CD4-positive, alpha-beta T cell treated with Interleukin-15 for 1 hour (primary cell): ENCODE data around the gene ZMYND8.
"Not testable (repeated sequence)": the region's sequence is repeated elsewhere in the genome, so short reads cannot be mapped to it uniquely, and the experiment has no call there.

ENCODE experiments used
- DNase-seq: peaks from one replicate; pipeline ENCODE4 v3.0.0-alpha.2; 2020

ZMYND8 gene

GRCh38 chr20:47309806-47310426 is 46.6 kb downstream of the ZMYND8 start:
- no peak for DNase-seq

DNA sequence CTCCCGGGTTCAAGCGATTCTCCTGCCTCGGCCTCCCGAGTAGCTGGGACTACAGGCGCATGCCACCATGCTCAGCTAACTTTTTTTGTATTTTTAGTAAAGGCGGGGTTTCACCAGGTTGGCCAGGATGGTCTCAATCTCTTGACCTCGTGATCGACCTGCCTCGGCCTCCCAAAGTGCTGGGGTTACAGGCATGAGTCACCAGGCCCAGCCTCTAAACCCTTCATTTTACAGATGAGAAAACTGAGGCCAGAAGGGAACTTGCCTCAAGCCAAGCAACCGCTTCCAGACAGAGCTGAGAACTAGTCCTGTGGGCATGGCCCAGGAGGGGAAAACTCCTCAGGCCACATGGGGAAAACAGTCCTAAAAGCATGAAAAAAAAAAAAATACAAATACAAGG is 47.1 kb downstream of the ZMYND8 start:
- DNase-seq, result no peak

DNA sequence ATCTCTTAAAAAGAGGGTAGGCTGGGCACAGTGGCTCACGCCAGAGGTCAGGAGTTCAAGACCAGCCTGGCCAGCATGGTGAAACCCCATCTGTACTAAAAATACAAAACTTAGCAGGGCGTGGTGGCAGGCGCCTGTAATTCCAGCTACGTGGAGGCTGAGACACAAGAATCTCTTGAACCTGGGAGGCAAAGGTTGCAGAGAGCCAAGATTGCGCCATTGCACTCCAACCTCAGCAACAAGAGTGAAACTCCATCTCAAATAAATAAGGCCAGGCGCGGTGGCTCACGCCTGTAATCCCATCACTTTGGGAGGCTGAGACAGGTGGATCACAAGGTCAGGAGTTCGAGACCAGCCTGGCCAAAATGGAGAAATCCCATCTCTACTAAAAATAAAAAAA is 48.9 kb downstream of the ZMYND8 start:
- not testable (repeated sequence) for DNase-seq

DNA sequence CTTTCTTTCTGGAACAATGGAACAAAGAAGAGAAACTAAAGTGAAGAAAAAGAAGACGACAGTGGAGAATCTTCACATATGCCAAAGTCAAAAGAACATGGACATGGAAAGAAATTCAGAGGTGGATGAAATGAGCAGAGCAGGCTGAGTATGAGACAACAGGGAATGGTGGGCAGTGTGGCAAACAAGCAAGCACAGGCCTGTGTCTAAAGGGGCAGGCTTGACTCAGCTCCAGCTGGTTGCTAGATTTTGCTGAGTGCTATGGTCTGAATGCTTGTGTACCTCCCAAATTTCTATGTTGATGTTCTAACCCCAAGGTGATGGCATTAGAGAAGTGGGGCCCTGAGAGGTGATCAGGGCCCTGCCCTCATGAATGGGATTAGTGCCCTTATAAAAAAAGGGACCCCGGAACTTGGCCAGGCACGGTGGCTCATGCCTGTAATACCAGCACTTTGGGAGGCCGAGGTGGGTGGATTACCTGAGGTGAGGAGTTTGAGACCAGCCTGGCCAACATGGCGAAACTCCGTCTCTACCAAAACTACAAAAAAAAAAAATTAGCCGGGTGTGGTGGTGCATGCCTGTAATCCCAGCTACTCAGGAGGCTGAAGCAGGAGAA is 49.6 kb downstream of the ZMYND8 start:
- no peak for DNase-seq

GRCh38 chr20:47306095-47306494 is 50.4 kb downstream of the ZMYND8 start:
- DNase-seq, result no peak

DNA sequence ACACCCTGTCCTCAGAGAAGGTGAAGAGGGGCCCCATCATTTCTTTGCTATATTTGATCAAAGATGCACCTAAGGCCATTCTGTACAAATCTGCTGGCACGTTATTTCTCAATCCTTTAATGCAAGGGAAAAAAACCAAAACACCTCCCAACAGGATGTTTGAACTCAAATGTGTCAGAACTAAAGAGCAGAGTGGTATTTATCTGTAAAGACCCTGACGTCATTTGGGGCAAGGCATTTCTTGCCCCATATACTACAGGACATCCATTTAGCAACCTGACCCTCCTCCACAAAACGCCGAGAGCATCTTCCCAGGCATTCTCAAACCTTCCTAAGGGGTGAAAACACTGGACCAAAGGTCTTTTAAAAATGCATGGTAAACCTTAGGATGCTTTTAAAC is 50.8 kb downstream of the ZMYND8 start:
- no peak for DNase-seq

DNA sequence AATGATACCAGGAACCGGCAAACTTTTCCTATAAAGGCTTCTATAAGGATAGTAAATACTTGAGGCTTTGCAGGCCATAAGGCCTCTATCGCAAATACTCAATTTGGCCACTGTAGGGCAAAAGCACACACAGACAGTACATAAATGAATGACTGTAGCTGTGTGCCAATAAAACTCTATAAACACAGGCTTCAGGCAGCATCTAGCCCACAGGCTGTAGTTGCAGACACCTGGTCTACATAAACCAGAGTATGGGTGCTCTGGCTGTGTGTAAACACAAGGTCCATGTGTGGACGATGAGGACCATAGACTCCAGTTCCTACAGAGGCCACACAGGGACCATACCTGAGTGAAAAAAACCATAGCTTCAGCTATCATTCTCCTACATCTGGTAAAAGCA is 52.2 kb downstream of the ZMYND8 start:
- DNase-seq, result no peak

DNA sequence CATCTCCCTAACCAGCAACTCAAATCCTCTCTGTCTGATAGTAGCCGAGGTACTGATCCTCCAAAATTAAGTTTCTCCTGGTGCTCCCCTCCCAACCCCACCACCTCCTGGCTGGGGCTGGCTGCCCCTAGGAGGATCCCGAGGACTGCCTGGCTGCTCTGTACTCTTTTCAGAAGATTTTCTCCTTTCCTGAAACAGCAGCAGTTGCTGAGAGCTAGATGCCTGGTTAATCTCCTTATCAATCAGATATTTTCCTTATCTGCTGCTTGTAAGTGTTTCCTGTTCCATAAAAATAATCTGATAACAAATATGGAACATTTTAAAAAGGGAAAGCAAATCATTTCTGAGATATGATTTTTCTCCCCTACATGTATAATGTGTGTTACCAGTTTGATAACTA is 52.8 kb downstream of the ZMYND8 start:
- no peak for DNase-seq

GRCh38 chr20:47300071-47300470 is 56.4 kb downstream of the ZMYND8 start:
- no peak for DNase-seq

DNA sequence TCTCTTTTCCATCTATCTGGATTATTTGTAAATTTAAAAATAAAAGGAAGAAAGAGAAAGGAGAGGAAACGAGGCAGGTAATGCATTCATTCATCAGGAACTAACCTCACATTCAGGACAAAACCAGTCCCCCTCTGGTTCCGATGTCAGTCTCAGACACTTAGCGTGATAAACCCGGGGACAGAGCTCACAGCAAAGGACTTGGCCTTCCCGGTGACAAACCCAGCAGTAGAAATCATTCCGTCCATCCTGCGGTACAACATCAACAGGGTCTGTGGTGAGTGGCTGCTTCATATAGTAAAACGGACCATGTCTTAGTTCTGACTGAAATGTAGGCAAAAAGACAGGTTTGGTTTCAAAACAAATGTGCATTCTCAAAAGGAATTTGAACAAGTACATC is 57.9 kb downstream of the ZMYND8 start:
- no peak for DNase-seq

DNA sequence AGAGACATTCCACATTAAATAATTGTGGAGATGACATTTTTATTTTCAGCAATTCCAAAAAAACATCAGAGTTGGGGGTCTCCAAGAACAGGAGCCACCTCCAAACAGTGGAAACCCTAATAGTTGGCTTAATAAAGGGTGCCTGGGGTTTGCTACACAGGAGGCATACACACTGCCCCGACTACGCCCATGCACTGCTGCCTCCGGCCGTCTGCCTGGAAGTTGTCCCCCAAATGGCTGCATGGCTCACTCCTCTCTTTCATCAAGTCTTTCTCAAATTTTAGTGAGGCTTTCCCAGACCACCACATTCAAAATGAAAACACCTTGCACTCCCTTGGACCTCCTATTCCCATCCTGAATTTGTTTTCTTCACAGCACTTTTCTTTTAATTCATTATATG is 58.8 kb downstream of the ZMYND8 start:
- DNase-seq, result no peak

- DNase-seq, result no peak
Measured at GRCh38 chr20:47296950-47297349, 59.5 kb downstream of the ZMYND8 start.

- DNase-seq, result no peak
Measured at GRCh38 chr20:47295921-47296426, 60.5 kb downstream of the ZMYND8 start.

DNA sequence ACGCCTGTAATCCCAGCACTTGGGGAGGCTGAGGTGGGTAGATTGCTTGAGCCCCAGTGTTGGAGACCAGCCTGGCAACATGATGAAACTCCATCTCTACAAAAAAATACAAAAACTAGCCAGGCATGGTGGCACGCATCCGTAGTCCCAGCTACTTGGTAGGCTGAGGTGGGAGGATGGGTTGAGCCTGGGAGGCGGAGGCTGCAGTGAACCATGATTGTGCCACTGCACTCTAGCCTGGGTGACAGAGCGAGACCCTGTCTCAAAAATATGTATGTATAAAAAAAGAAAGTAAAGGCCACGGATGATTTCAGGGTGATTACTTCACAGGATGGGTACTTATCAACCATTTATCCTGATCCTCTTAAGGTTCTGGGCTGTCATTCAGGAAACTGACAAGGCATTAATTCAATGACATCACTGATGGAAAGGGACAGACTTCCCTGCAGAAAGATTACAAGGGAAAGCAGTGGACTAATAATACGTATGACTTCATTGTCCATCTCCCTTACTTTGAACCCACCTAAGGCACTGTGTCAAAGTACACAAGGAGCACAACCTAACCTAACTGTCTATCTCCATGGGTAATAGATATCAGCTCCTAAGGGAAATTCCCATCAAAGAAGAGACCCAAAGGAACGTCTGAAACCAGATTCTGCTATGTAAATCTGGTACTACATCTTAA is 61.2 kb downstream of the ZMYND8 start:
- no peak for DNase-seq

- DNase-seq, result no peak
Measured at GRCh38 chr20:47293631-47294030, 62.9 kb downstream of the ZMYND8 start.

DNA sequence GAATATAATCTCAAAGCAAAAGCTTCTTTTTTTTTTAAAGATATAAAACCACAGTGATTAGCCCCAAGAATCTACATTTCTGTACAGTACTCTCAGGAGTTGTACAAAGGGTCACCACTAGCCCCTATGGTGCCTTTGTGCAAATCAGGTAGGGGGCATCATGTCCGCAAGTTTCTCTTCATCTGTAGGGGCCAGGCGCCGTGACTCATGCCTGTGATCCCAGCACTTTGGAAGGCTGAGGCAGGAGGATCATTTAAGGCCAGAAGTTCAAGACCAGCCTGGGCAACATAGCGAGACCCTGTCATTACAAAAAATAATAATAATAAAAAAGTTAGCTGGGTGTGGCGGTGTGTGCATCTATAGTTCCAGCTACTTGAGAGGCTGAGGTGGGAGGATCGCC is 63.9 kb downstream of the ZMYND8 start:
- DNase-seq, result no peak

GRCh38 chr20:47290666-47291430 is 65.7 kb downstream of the ZMYND8 start:
- DNase-seq, result no peak

- DNase-seq, result no peak
Measured at GRCh38 chr20:47290008-47290407, 66.5 kb downstream of the ZMYND8 start.

DNA sequence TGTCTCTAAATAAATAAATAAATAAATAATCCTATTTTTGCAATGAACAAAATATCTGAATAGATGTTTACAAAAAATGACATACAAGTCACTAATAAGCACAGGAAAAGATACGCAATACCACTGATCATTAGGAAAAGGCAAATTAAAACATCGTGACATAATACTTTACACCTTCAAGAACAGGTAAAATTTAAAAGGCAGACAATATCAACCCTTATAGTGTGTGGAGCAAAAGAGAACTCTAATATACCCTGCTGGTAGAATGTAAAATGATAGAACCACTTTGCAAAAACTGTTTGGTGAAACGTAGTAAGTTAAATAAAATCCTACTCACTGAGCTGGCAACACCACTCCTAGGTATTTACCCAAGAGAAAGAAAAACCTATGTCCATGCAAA is 67.4 kb downstream of the ZMYND8 start:
- DNase-seq, result no peak

- DNase-seq, result not testable (repeated sequence)
Measured at GRCh38 chr20:47288530-47288929, 68.0 kb downstream of the ZMYND8 start.

DNA sequence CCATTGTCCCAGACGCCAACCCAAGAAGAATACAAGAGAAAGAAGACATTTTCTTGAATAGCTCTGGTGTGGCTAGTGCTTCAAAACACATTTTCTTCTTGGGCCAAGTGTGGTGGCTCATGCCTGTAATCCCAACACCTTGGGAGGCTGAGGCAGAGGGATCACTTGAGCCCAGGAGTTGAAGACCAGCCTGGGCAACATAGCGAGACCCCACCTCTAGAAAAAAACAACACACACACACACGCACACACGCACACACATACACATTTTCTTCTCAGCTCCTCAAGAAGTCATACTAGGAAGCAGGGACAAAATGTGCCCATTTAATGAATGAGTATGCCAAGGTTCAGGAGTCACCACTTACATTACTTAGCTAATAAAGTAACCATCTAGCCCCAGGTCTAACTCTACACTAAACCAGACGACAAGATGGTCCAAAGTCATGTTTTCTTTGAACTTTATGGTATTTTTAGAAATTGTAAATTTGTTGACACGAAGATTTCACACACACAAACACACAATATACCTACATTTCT is 68.8 kb downstream of the ZMYND8 start:
- DNase-seq, result no peak

DNA sequence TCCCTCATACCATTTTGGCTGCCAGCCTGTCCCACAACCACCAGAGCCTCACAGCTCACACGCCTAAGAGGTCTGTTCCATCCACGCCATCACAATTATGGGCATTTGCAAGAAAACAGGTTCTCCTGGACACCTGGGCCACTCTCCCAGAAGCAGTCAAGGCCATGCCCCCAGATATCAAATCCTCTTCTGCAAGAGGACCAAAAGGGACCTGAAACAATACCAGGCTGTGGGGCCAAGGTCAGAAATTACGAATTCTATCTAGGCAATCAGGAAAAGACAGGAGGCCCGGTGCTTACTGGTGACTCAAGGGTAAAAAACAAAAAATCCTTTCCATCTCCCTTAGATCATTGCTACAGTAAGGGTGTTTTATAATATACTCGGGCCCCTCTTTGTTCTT is 69.8 kb downstream of the ZMYND8 start:
- DNase-seq, result no peak

GRCh38 chr20:47285189-47285588 is 71.3 kb downstream of the ZMYND8 start:
- no peak for DNase-seq
